Activated CD8-positive, alpha-beta memory T cell treated with anti-CD3 and anti-CD28 coated beads for 36 hours (primary cell): ENCODE measurements around the gene ABCC12. TPM values are rescaled to one million over a fixed set of nuclear protein-coding genes. Genes with fewer than 3 reads are reported as not detected.

Experiments used
- CTCF ChIA-PET: fragments of 350-600 bp; sonication (Branson Sonifier 250); formaldehyde crosslinking; loops from one replicate; lab custom pipeline; 2021; ENCODE audit warnings: antibody characterized with exemption; lab: Charles Lee
- POLR2A ChIA-PET: fragments of 350-600 bp; sonication (Branson Sonifier 250); formaldehyde crosslinking; loops from one replicate; lab custom pipeline; 2021; ENCODE audit warnings: antibody characterized with exemption; lab: Charles Lee
- total RNA-seq, 2 experiments: library from RNA; stranded (reverse); gene quantifications; one replicate each; pipeline ENCODE4 v1.2.3, GENCODE V29; 2021

ABCC12 gene
- total RNA-seq, 2 experiments from 2014 or later: not detected

DNA sequence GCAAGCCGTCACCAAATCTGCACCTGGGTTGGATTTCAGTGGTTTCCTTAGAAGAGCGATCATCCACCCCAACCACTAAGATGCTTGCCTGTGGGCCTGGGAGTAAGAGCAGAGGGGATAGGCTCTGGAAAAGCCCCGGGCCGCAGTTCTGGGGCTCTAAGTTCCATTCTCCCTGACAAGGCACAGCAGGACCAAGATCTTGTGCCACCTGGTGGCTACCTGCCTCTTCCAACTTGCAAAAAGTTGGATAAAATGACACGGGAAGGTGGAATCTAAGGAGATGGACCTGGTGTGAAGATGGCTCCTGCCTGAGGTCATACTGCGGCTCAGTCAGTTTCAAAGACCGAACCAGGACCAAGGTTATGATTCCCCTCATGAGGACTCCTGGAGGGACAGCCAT lies 42.3 kb downstream of the ABCC12 start:
- ChIA-PET POLR2A (interaction anchor here (0.6 kb wide), 1 partner anchor 1091 kb away, joined by 6 read pairs; no protein-coding TSS in a partner anchor), CTCF (no interaction called here)

DNA sequence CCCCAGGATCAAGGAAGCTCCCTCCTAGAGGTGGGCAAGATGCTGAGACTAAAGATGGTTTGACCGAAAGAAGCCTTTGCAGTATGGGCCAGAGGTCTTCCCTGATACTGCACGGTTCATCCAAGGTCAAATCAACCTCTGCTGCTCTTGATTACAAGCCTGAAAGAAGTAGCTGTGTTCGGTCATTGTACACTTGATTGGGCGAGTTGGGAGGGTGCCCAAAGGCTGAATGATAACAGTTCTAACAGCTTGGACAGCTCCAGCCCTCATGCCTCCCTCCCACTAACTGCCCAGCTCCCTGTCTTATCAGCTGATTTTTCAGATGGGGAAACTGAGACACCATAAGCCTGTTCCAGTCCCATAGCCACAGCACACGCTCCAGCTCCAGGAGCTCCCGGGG lies 42.8 kb downstream of the ABCC12 start:
- ChIA-PET CTCF (no interaction called here), POLR2A (no interaction called here)

DNA sequence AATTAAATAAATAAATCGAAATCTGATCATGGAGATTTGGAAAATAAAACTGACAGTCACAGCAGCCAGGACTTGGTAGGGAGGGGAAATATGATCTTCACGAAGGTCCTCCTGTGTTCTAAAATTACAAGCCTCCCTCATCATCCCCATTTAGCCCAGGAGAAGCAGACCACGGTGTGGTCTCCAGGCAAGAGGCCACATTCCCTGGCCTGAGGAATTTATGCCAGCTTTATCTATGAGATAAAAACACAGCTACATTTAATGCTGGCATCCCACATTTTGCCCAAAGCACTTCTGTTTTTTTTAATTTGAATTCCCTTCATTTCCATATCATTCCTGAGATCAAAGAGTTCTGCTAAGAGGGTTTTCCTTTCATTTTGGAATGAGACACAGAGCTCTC lies 43.2 kb downstream of the ABCC12 start:
- ChIA-PET POLR2A (no interaction called here), CTCF (no interaction called here)

DNA sequence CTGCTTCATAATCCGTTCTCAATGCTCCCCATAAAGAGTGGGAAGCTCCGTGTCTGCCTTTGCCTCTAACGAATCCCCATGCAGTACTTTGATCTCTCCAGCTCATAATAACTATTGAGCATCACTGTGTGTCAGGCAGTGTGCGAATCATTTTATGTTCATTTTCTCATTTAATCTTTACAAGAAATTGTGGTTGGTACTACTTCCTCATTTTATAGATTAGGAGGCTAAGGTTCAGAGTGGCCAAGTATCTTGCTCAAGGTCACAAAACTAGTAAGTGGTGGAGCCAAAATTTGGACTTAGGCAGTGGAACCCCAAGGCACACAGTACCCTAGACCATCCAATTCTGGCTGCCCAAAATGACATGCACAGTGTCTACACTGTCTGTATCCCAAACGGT lies 44.8 kb downstream of the ABCC12 start:
- ChIA-PET CTCF (no interaction called here), POLR2A (no interaction called here)

DNA sequence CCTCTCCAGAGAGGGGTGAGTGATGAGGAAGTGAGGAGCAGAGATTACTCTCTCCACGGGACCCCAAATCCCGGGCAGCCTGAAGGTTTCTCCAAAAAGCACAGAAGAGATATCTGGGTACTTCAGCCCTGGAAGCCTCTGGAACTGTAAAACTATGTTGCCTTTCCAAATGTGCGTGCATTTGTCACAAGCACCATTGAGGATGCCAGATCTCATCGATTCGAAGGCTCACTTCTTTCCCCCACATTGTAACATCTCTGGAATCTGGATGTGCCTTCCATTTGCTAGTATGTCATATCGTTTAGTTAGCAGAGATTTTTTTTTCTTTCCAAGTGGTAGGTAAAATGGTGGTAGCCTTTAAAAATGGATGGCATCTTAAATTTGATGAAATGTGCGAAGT lies 45.8 kb downstream of the ABCC12 start:
- POLR2A ChIA-PET: no interaction called here
- CTCF ChIA-PET: no interaction called here

DNA sequence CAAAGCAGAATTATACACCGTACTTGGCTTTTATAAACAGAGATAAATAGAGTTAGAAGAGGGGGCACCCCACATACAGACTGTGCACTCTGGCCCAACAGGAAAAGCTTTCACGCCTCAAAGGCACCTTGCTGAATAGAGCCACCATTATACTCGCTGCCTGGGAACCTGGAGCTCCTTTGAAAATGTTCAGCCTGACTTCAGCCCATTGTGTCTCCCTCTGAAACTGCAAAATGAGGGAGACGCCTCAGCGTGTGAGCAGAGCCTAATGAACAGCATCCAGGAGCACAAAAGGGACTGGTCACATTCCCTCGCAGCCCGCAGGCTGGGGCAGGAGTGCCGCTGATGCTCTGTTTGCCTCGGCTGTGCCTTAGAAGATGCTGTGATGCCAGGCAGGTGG lies 46.3 kb downstream of the ABCC12 start:
- CTCF ChIA-PET: no interaction called here
- POLR2A ChIA-PET: no interaction called here

DNA sequence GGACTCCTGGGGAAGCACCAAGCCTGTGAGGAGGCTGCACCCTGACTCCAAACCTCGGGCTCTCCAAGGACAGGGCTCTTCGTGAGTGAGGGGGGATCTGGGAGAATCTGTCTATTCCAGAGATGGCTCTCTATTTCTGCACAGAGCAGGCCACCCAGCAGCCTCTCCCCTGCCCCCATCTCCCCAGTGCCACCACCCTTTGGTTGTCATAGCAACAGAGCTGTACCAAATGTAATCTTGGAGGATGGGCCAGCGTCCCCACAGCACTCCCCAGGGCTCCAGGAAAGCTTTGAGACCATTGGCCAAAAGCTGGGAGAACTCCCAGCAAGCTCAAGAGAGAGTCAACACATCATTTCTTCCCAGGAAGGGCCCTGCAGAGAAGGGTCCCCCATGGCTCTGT lies 49.3 kb downstream of the ABCC12 start:
- POLR2A ChIA-PET: no interaction called here
- CTCF ChIA-PET: no interaction called here

Other genes with a start within 250 kb of the ABCC12 start
- 10 to 100 TPM; 46.1 to 50.0 TPM for gene LONP2, start 88.3 kb upstream of the ABCC12 start, total RNA-seq
- gene ABCC11, start 91.5 kb upstream of the ABCC12 start, total RNA-seq: under 1 TPM; 0.15 to 0.17 TPM
- 10 to 100 TPM; 13.1 to 14.4 TPM for gene SIAH1, start 229.4 kb upstream of the ABCC12 start, total RNA-seq